ENCODE results near the gene RASSF10. TPM values are rescaled to one million over a fixed set of nuclear protein-coding genes. Genes with fewer than 3 reads are reported as not detected.

RASSF10 gene
- total and polyA plus RNA-seq, 2 donors (not counting 1 experiment from before 2014, with no cell fraction given) = not detected

GRCh38 chr11:13047884-13048283 lies 38.8 kb downstream of the RASSF10 start:
- no peak overlapping the region for H3K27ac ChIP-seq (ENCODE audit: low read length in 2 of 2)
- peaks cover 25% of the 10 kb centered on the region for H3K27me3 Mint-ChIP-seq
- no CpG with 5 or more reads among the region's 4 CpGs for WGBS (ENCODE audit: insufficient coverage)
- no peak overlapping the region for H3K4me2 ChIP-seq (replicated peaks; ENCODE audit: low read depth, low read length, poor library complexity, severe bottlenecking)
- no peaks in the 10 kb centered on the region for H3K36me3 ChIP-seq (replicated peaks in 1 of 2; ENCODE audit: control extremely low read depth in 1 of 2, control insufficient read depth in 1 of 2, extremely low read depth in 1 of 2, insufficient read depth in 2 of 2, low read length in 1 of 2)
- no peaks in the 10 kb centered on the region for H3K4me1 Mint-ChIP-seq
- no peak overlapping the region for H3K27ac Mint-ChIP-seq
- H3K9me3 Mint-ChIP-seq (ENCODE audit: insufficient read depth) = no peaks in the 10 kb centered on the region
- no peak overlapping the region for H3K4me3 ChIP-seq (ENCODE audit: control extremely low read depth in 1 of 5, extremely low read depth in 1 of 5, insufficient read depth in 1 of 5, low read depth in 2 of 5, low read length in 4 of 5)
- TF ChIP-seq, protein P1, sequence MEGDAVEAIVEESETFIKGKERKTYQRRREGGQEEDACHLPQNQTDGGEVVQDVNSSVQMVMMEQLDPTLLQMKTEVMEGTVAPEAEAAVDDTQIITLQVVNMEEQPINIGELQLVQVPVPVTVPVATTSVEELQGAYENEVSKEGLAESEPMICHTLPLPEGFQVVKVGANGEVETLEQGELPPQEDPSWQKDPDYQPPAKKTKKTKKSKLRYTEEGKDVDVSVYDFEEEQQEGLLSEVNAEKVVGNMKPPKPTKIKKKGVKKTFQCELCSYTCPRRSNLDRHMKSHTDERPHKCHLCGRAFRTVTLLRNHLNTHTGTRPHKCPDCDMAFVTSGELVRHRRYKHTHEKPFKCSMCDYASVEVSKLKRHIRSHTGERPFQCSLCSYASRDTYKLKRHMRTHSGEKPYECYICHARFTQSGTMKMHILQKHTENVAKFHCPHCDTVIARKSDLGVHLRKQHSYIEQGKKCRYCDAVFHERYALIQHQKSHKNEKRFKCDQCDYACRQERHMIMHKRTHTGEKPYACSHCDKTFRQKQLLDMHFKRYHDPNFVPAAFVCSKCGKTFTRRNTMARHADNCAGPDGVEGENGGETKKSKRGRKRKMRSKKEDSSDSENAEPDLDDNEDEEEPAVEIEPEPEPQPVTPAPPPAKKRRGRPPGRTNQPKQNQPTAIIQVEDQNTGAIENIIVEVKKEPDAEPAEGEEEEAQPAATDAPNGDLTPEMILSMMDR (IDR thresholded peaks at IDR 0.05) = no peak
- no peak for TF ChIP-seq EZH2 (IDR thresholded peaks at IDR 0.05; ENCODE audit: borderline replicate concordance, insufficient read depth, low read depth, low read length, poor library complexity, severe bottlenecking)
- no peaks in the 10 kb centered on the region for H3K79me2 ChIP-seq (ENCODE audit: control insufficient read depth, insufficient read depth, low read length)
- H3K4me1 ChIP-seq (ENCODE audit: control insufficient read depth in 2 of 2, insufficient read depth in 2 of 2, low read length in 2 of 2) = no peaks in the 10 kb centered on the region
- H3K9me3 ChIP-seq (ENCODE audit: control extremely low read depth in 1 of 3, control insufficient read depth in 2 of 3, insufficient read depth in 1 of 3, low read length in 2 of 3) = no peaks in the 10 kb centered on the region
- peaks cover 0 to 3% (median 0%) of the 10 kb centered on the region in 4 experiments for H3K27me3 ChIP-seq (replicated peaks in 1 of 4; ENCODE audit: control extremely low read depth in 1 of 4, control insufficient read depth in 3 of 4, insufficient read depth in 4 of 4, low read length in 3 of 4)
- H3K4me3 Mint-ChIP-seq = no peak overlapping the region
- H4K20me1 ChIP-seq (ENCODE audit: control insufficient read depth, insufficient read depth, low read length, poor library complexity, severe bottlenecking) = no peaks in the 10 kb centered on the region
- POLR2A ChIA-PET = no interaction called here
- H2AFZ ChIP-seq (ENCODE audit: insufficient read depth, low read depth, low read length, poor library complexity, severe bottlenecking) = no peak overlapping the region
- DNase-seq = no peak
- ATAC-seq (ENCODE audit: low read depth) = no peak
- intact Hi-C loops (cut with micrococcal nuclease) = no loop called here
- CTCF ChIA-PET = no interaction called here
- no peak overlapping the region for H3K9ac ChIP-seq (ENCODE audit: low read length)

DNA sequence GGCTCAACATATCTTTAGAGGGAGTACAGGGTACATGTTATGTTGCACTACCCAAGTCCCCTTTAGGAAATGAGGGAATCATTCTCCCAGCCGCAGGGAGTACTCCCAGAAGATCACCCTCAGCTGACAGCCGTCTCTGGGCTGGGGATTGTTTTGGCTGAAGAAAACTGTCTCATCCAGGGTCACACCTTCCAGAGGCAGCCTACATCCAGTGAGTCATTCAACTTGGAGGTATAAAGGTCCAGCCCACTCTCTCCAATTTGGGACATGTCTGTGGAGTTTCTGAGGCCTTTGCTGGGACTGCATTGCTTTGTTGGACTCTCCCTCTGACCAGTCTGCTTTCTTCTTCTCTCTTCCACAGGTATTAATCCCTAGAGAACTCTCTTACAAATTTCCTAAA lies 42.1 kb downstream of the RASSF10 start:
- H3K4me1 Mint-ChIP-seq = no peaks in the 10 kb centered on the region
- no peak overlapping the region for H3K27ac Mint-ChIP-seq
- peaks cover 33% of the 10 kb centered on the region for H3K27me3 Mint-ChIP-seq
- Histone ChIP-seq H3K4me3 (ENCODE audit: control extremely low read depth in 1 of 5, extremely low read depth in 1 of 5, insufficient read depth in 1 of 5, low read depth in 2 of 5, low read length in 4 of 5) (no peak overlapping the region), H3K9ac (ENCODE audit: low read length) (no peak overlapping the region), H3K27me3 (replicated peaks in 1 of 4; ENCODE audit: control extremely low read depth in 1 of 4, control insufficient read depth in 3 of 4, insufficient read depth in 4 of 4, low read length in 3 of 4) (peaks cover 0 to 5% (median 1%) of the 10 kb centered on the region in 4 experiments), H4K20me1 (ENCODE audit: control insufficient read depth, insufficient read depth, low read length, poor library complexity, severe bottlenecking) (no peaks in the 10 kb centered on the region), H3K9me3 (ENCODE audit: control extremely low read depth in 1 of 3, control insufficient read depth in 2 of 3, insufficient read depth in 1 of 3, low read length in 2 of 3) (peaks cover 0 to 3% (median 0%) of the 10 kb centered on the region in 3 donors), H3K27ac (ENCODE audit: low read length in 2 of 2) (no peak overlapping the region), H3K36me3 (replicated peaks in 1 of 2; ENCODE audit: control extremely low read depth in 1 of 2, control insufficient read depth in 1 of 2, extremely low read depth in 1 of 2, insufficient read depth in 2 of 2, low read length in 1 of 2) (no peaks in the 10 kb centered on the region), H3K4me2 (replicated peaks; ENCODE audit: low read depth, low read length, poor library complexity, severe bottlenecking) (no peak overlapping the region), H3K4me1 (ENCODE audit: control insufficient read depth in 2 of 2, insufficient read depth in 2 of 2, low read length in 2 of 2) (no peaks in the 10 kb centered on the region), H3K79me2 (ENCODE audit: control insufficient read depth, insufficient read depth, low read length) (no peaks in the 10 kb centered on the region), H2AFZ (ENCODE audit: insufficient read depth, low read depth, low read length, poor library complexity, severe bottlenecking) (no peak overlapping the region)
- TF ChIP-seq EZH2 (IDR thresholded peaks at IDR 0.05; ENCODE audit: borderline replicate concordance, insufficient read depth, low read depth, low read length, poor library complexity, severe bottlenecking) = no peak
- TF ChIP-seq, protein P1 (IDR thresholded peaks at IDR 0.05) = no peak
- ChIA-PET CTCF (no interaction called here), POLR2A (no interaction called here)
- no peak for DNase-seq
- no peak overlapping the region for H3K4me3 Mint-ChIP-seq
- ATAC-seq (ENCODE audit: low read depth) = no peak
- WGBS (ENCODE audit: insufficient coverage) = no CpG with 5 or more reads among the region's 2 CpGs
- no peaks in the 10 kb centered on the region for H3K9me3 Mint-ChIP-seq (ENCODE audit: insufficient read depth)
- intact Hi-C loops (cut with micrococcal nuclease) = no loop called here

Measured in B cell (primary cell).